H1 (cell line): ENCODE data around the gene LAD1. TPM values are rescaled to one million over a fixed set of nuclear protein-coding genes. Genes with fewer than 3 reads are reported as not detected.

Experiments
- CBX5 ChIP-seq: fragments of 300-800, 300-1000 bp; sonication (generic); IDR thresholded peaks from 2 replicates; pipeline ENCODE4 v1.7.1; 2016; ENCODE audit warnings: antibody characterized with exemption, low read length, low read depth
- CHD7 ChIP-seq: fragments of 300-600 bp; sonication (generic); IDR thresholded peaks from 2 replicates; pipeline ENCODE4 v1.7.1; 2012; ENCODE audit warnings: low read length, moderate library complexity, mild to moderate bottlenecking, inconsistent platforms; ENCODE audit not compliant: insufficient replicate concordance
- MAX ChIP-seq: IDR thresholded peaks from 2 replicates; pipeline ENCODE4 v1.6.1; 2012; ENCODE audit warnings: inconsistent platforms
- RAD21 ChIP-seq, 2 experiments: IDR thresholded peaks in 1 of 2; conservative IDR thresholded peaks in 1 of 2; 2 replicates each; pipeline ENCODE4 v1.6.1; 2011; ENCODE audit warnings: low read depth in 2 of 2, low read length in 2 of 2, improper control_type of control experiment in 1 of 2, inconsistent platforms in 1 of 2, mild to moderate bottlenecking in 1 of 2, moderate library complexity in 1 of 2
- SP1 ChIP-seq: IDR thresholded peaks from 2 replicates; pipeline ENCODE4 v1.6.1; 2011; ENCODE audit warnings: low read depth, low read length
- SP4 ChIP-seq: IDR thresholded peaks from 2 replicates; pipeline ENCODE4 v1.6.1; 2012; ENCODE audit warnings: low read length, inconsistent platforms
- SRF ChIP-seq: IDR thresholded peaks from 2 replicates; pipeline ENCODE4 v1.6.1; 2011; ENCODE audit warnings: mild to moderate bottlenecking, low read depth, low read length, moderate library complexity
- polyA plus RNA-seq, 7 experiments: library from polyadenylated mRNA; depleted of rRNA in 3 of 7; stranded (reverse) in 5 of 7; unstranded in 2 of 7; fragments of >200 nt in 5 of 7; fragments of 200-250 nt in 2 of 7; gene quantifications; 1 replicate in 5 of 7; 2 replicates in 1 of 7; 4 replicates in 1 of 7; pipeline versions ENCODE4 v1.2.1 to v1.2.3, GENCODE V29; 2011 to 2013; ENCODE audit warnings: missing spikeins in 2 of 7, mixed read lengths in 2 of 7
- total RNA-seq: library from RNA; stranded (reverse); fragmentation: NEBNext Ultra II Directional; extraction: Animal tissue kit (Norgen Biotek cat#: 25700); gene quantifications from 2 replicates; pipeline ENCODE4 v1.2.1, GENCODE V29; 2021

The LAD1 gene
- total and polyA plus RNA-seq, 2 of the 8 experiments (the other 6 are each of a cell fraction or from before 2014, with no cell fraction given), result 9.3 to 32.8 TPM

- no peak for TF ChIP-seq CHD7
- TF ChIP-seq CBX5, result no peak
- TF ChIP-seq SP1, result no peak
- TF ChIP-seq RAD21 (IDR thresholded peaks at IDR 0.05 in 1 of 2, conservative IDR thresholded peaks at IDR 0.05 in 1 of 2; ENCODE audit: low read depth in 2 of 2, low read length in 2 of 2), result no peak
- no peak for TF ChIP-seq MAX
- no peak for TF ChIP-seq SP4
- no peak for TF ChIP-seq SRF
Measured at GRCh38 chr1:201334325-201335173, 64.6 kb downstream of the LAD1 start (continued).
